BLaER1 treated with 17β-estradiol and CSF1 and Interleukin-3, amounts not matched to agents 10 nM and 100 nM (cell line): ENCODE measurements around the gene ENOX1.
A peak's percentile ranks its signal among the peaks of the same experiment; 100 is the strongest.

Source experiments
- H3K27ac ChIP-seq, 11 experiments: shearing (Covaris generic); formaldehyde crosslinking; 2 replicates each; pipeline ENCODE4 v1.8.1; 2022
- H3K27me3 ChIP-seq, 11 experiments: shearing (Covaris generic); formaldehyde crosslinking; 2 replicates each; pipeline ENCODE4 v1.8.1; 2022
- H3K36me3 ChIP-seq, 11 experiments: shearing (Covaris generic); formaldehyde crosslinking; 2 replicates each; pipeline ENCODE4 v1.8.1; 2022
- H3K4me1 ChIP-seq, 10 experiments: shearing (Covaris generic); formaldehyde crosslinking; 2 replicates each; pipeline ENCODE4 v1.8.1; 2022
- H3K4me2 ChIP-seq, 11 experiments: shearing (Covaris generic); formaldehyde crosslinking; 2 replicates each; pipeline ENCODE4 v1.8.1; 2022
- H3K4me3 ChIP-seq, 10 experiments: shearing (Covaris generic); formaldehyde crosslinking; 2 replicates each; pipeline ENCODE4 v1.8.1; 2022
- H3K9ac ChIP-seq, 11 experiments: shearing (Covaris generic); formaldehyde crosslinking; 2 replicates each; pipeline ENCODE4 v1.8.1; 2022
- H3K9me3 ChIP-seq, 11 experiments: shearing (Covaris generic); formaldehyde crosslinking; replicated peaks in 1 of 11; 2 replicates each; pipeline ENCODE4 v1.8.1; 2022
- H4K20me1 ChIP-seq, 11 experiments: shearing (Covaris generic); formaldehyde crosslinking; 2 replicates each; pipeline ENCODE4 v1.8.1; 2022
- Cebpa-rat ChIP-seq, 11 experiments: shearing (Covaris generic); IDR thresholded peaks; 2 replicates each; pipeline ENCODE4 v1.8.1; 2022

ENOX1 gene

GRCh38 chr13:43792076-43792881 lies 5.5 kb upstream of the ENOX1 start:
- no peak overlapping the region for H3K27ac ChIP-seq
- peaks cover 7 to 12% (median 10%) of the 10 kb centered on the region in 11 experiments for H3K27me3 ChIP-seq
- H3K4me3 ChIP-seq: no peak overlapping the region
- H4K20me1 ChIP-seq: no peaks in the 10 kb centered on the region
- H3K36me3 ChIP-seq: no peaks in the 10 kb centered on the region
- H3K4me2 ChIP-seq: peak overlapping the region; percentile 11 to 66 (median 47); a peak in 19 of 22 replicates
- no peaks in the 10 kb centered on the region for H3K9me3 ChIP-seq
- 0 out of 22 replicates have a peak overlapping the region, but pooled peaks of 1 of the 11 experiments have one; percentile 6 for H3K9ac ChIP-seq
- TF ChIP-seq Cebpa-rat (IDR thresholded peaks at IDR 0.05): no peak
- peaks cover 20 to 26% (median 23%) of the 10 kb centered on the region in 10 experiments for H3K4me1 ChIP-seq

GRCh38 chr13:43787997-43788396 lies 1.2 kb upstream of the ENOX1 start:
- Histone ChIP-seq H3K4me3 (peak overlapping the region in 8 of 10 experiments; percentile 61 to 79 (median 70); a peak in 8 of 20 replicates), H3K4me2 (peak overlapping the region; percentile 92 to 100 (median 98); a peak in 21 of 22 replicates), H3K9me3 (no peaks in the 10 kb centered on the region), H3K27me3 (peaks cover 27 to 34% (median 33%) of the 10 kb centered on the region in 11 experiments), H3K27ac (no peak overlapping the region), H4K20me1 (peaks cover 0 to 8% (median 0%) of the 10 kb centered on the region in 11 experiments; a peak in 2 of 22 replicates), H3K36me3 (no peaks in the 10 kb centered on the region), H3K4me1 (peaks cover 21 to 39% (median 33%) of the 10 kb centered on the region in 10 experiments), H3K9ac (peak overlapping the region in 2 of 11 experiments; percentile 78 to 81; a peak in 3 of 22 replicates)
- TF ChIP-seq Cebpa-rat (IDR thresholded peaks at IDR 0.05): no peak

GRCh38 chr13:43787518-43787891 lies 733 bp upstream of the ENOX1 start:
- H3K4me3 ChIP-seq: peak overlapping the region; percentile 59 to 79 (median 70)
- peak overlapping the region in 10 of 11 experiments; percentile 27 to 71 (median 66); a peak in 17 of 22 replicates for H3K27ac ChIP-seq
- H3K9ac ChIP-seq: peak overlapping the region; percentile 64 to 81 (median 76); a peak in 21 of 22 replicates
- TF ChIP-seq Cebpa-rat (IDR thresholded peaks at IDR 0.05): no peak
- H3K4me2 ChIP-seq: peak overlapping the region; percentile 92 to 100 (median 98)
- H4K20me1 ChIP-seq: peaks cover 0 to 8% (median 0%) of the 10 kb centered on the region in 11 experiments; a peak in 2 of 22 replicates
- H3K9me3 ChIP-seq: no peaks in the 10 kb centered on the region
- H3K4me1 ChIP-seq: peaks cover 16 to 34% (median 28%) of the 10 kb centered on the region in 10 experiments
- no peaks in the 10 kb centered on the region for H3K36me3 ChIP-seq
- peaks cover 27 to 34% (median 33%) of the 10 kb centered on the region in 11 experiments for H3K27me3 ChIP-seq

- no peaks in the 10 kb centered on the region for H3K36me3 ChIP-seq
- peak overlapping the region; percentile 59 to 79 (median 70) for H3K4me3 ChIP-seq
- H3K9ac ChIP-seq: peak overlapping the region; percentile 64 to 81 (median 76)
- TF ChIP-seq Cebpa-rat (IDR thresholded peaks at IDR 0.05): no peak
- H3K9me3 ChIP-seq: no peaks in the 10 kb centered on the region
- H3K27ac ChIP-seq: peak overlapping the region in 8 of 11 experiments; percentile 17 to 71 (median 64); a peak in 10 of 22 replicates
- peaks cover 27 to 34% (median 33%) of the 10 kb centered on the region in 11 experiments for H3K27me3 ChIP-seq
- peaks cover 0 to 8% (median 0%) of the 10 kb centered on the region in 11 experiments; a peak in 2 of 22 replicates for H4K20me1 ChIP-seq
- peak overlapping the region; percentile 92 to 100 (median 98) for H3K4me2 ChIP-seq
- peaks cover 12 to 29% (median 24%) of the 10 kb centered on the region in 10 experiments for H3K4me1 ChIP-seq
Measured at GRCh38 chr13:43786472-43786765, 353 bp downstream of the ENOX1 start.

GRCh38 chr13:43785650-43786471 lies 911 bp downstream of the ENOX1 start:
- Histone ChIP-seq H3K27me3 (peaks cover 27 to 34% (median 33%) of the 10 kb centered on the region in 11 experiments), H3K36me3 (no peaks in the 10 kb centered on the region), H3K4me2 (peak overlapping the region; percentile 92 to 100 (median 98)), H4K20me1 (peaks cover 0 to 8% (median 0%) of the 10 kb centered on the region in 11 experiments; a peak in 2 of 22 replicates), H3K4me3 (peak overlapping the region; percentile 59 to 79 (median 70)), H3K9ac (peak overlapping the region; percentile 64 to 81 (median 76); a peak in 21 of 22 replicates), H3K27ac (peak overlapping the region in 4 of 11 experiments; percentile 53 to 71 (median 64); a peak in 5 of 22 replicates), H3K4me1 (peaks cover 12 to 29% (median 24%) of the 10 kb centered on the region in 10 experiments), H3K9me3 (no peaks in the 10 kb centered on the region)
- TF ChIP-seq Cebpa-rat (IDR thresholded peaks at IDR 0.05): no peak

GRCh38 chr13:43785261-43785649 lies 1.5 kb downstream of the ENOX1 start:
- no peak for TF ChIP-seq Cebpa-rat (IDR thresholded peaks at IDR 0.05)
- peaks cover 0 to 8% (median 0%) of the 10 kb centered on the region in 11 experiments; a peak in 2 of 22 replicates for H4K20me1 ChIP-seq
- peak overlapping the region; percentile 92 to 100 (median 98); a peak in 16 of 22 replicates for H3K4me2 ChIP-seq
- H3K4me3 ChIP-seq: peak overlapping the region in 2 of 10 experiments; percentile 59 to 70; a peak in 2 of 20 replicates
- H3K4me1 ChIP-seq: peaks cover 12 to 29% (median 24%) of the 10 kb centered on the region in 10 experiments
- no peaks in the 10 kb centered on the region for H3K36me3 ChIP-seq
- peaks cover 27 to 34% (median 33%) of the 10 kb centered on the region in 11 experiments for H3K27me3 ChIP-seq
- no peak overlapping the region for H3K27ac ChIP-seq
- no peak overlapping the region for H3K9ac ChIP-seq
- H3K9me3 ChIP-seq: no peaks in the 10 kb centered on the region

- Histone ChIP-seq H3K27me3 (peaks cover 27 to 34% (median 33%) of the 10 kb centered on the region in 11 experiments), H3K4me2 (no peak overlapping the region), H3K27ac (no peak overlapping the region), H3K4me3 (no peak overlapping the region), H3K9me3 (no peaks in the 10 kb centered on the region), H4K20me1 (peaks cover 0 to 8% (median 0%) of the 10 kb centered on the region in 11 experiments; a peak in 2 of 22 replicates), H3K36me3 (no peaks in the 10 kb centered on the region), H3K4me1 (peaks cover 12 to 29% (median 24%) of the 10 kb centered on the region in 10 experiments), H3K9ac (no peak overlapping the region)
- TF ChIP-seq Cebpa-rat (IDR thresholded peaks at IDR 0.05): no peak
Measured at GRCh38 chr13:43784496-43784895, 2.3 kb downstream of the ENOX1 start.

GRCh38 chr13:43783820-43784219 lies 3.0 kb downstream of the ENOX1 start:
- H4K20me1 ChIP-seq: peaks cover 0 to 8% (median 0%) of the 10 kb centered on the region in 11 experiments; a peak in 2 of 22 replicates
- H3K4me1 ChIP-seq: peaks cover 12 to 29% (median 24%) of the 10 kb centered on the region in 10 experiments
- H3K9ac ChIP-seq: no peak overlapping the region
- H3K27ac ChIP-seq: no peak overlapping the region; a peak in 1 of 22 replicates
- no peak overlapping the region for H3K4me3 ChIP-seq
- no peaks in the 10 kb centered on the region for H3K9me3 ChIP-seq
- H3K36me3 ChIP-seq: no peaks in the 10 kb centered on the region
- no peak for TF ChIP-seq Cebpa-rat (IDR thresholded peaks at IDR 0.05)
- H3K4me2 ChIP-seq: no peak overlapping the region
- peaks cover 27 to 34% (median 33%) of the 10 kb centered on the region in 11 experiments for H3K27me3 ChIP-seq
